Measurements from ENCODE around the gene ALDH3B2. TPM values are rescaled to one million over a fixed set of nuclear protein-coding genes. Genes with fewer than 3 reads are reported as not detected.
"Not testable (repeated sequence)": the region's sequence is repeated elsewhere in the genome, so short reads cannot be mapped to it uniquely, and the experiment has no call there.

The ALDH3B2 gene
- total RNA-seq, 2 experiments from 2014 or later: not detected

- ChIA-PET CTCF (no interaction called here), POLR2A (no interaction called here)
- H3K4me1 ChIP-seq (ENCODE audit: insufficient read depth, low read length): no peaks in the 10 kb centered on the region
- Mint-ChIP-seq H3K36me3 (ENCODE audit: low read depth) (no peaks in the 10 kb centered on the region), H3K27ac (no peak overlapping the region), H3K4me1 (ENCODE audit: low read depth) (no peaks in the 10 kb centered on the region), H3K27me3 (peaks cover 33% of the 10 kb centered on the region), H3K4me3 (no peak overlapping the region), H3K9me3 (no peaks in the 10 kb centered on the region)
- H3K27me3 ChIP-seq (ENCODE audit: control insufficient read depth in 1 of 2, insufficient read depth in 2 of 2, low read length in 2 of 2): peaks cover 3 to 18% of the 10 kb centered on the region in 2 experiments
- no peaks in the 10 kb centered on the region for H3K36me3 ChIP-seq (ENCODE audit: insufficient read depth, low read length)
- TF ChIP-seq, protein P1, sequence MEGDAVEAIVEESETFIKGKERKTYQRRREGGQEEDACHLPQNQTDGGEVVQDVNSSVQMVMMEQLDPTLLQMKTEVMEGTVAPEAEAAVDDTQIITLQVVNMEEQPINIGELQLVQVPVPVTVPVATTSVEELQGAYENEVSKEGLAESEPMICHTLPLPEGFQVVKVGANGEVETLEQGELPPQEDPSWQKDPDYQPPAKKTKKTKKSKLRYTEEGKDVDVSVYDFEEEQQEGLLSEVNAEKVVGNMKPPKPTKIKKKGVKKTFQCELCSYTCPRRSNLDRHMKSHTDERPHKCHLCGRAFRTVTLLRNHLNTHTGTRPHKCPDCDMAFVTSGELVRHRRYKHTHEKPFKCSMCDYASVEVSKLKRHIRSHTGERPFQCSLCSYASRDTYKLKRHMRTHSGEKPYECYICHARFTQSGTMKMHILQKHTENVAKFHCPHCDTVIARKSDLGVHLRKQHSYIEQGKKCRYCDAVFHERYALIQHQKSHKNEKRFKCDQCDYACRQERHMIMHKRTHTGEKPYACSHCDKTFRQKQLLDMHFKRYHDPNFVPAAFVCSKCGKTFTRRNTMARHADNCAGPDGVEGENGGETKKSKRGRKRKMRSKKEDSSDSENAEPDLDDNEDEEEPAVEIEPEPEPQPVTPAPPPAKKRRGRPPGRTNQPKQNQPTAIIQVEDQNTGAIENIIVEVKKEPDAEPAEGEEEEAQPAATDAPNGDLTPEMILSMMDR (IDR thresholded peaks at IDR 0.05): no peak
- no peak overlapping the region for H3K4me3 ChIP-seq (ENCODE audit: low read length)
- intact Hi-C loops (cut with DNase I, micrococcal nuclease): no loop called here
- no peak for ATAC-seq (ENCODE audit: poor library complexity)
- H3K27ac ChIP-seq (ENCODE audit: low read depth in 1 of 2, low read length in 2 of 2): no peak overlapping the region
- H3K9me3 ChIP-seq (ENCODE audit: control insufficient read depth in 1 of 2, insufficient read depth in 1 of 2, low read length in 2 of 2): no peaks in the 10 kb centered on the region
- DNase-seq: no peak
Observed at GRCh38 chr11:67687986-67688385, 13.6 kb upstream of the ALDH3B2 start.

DNA sequence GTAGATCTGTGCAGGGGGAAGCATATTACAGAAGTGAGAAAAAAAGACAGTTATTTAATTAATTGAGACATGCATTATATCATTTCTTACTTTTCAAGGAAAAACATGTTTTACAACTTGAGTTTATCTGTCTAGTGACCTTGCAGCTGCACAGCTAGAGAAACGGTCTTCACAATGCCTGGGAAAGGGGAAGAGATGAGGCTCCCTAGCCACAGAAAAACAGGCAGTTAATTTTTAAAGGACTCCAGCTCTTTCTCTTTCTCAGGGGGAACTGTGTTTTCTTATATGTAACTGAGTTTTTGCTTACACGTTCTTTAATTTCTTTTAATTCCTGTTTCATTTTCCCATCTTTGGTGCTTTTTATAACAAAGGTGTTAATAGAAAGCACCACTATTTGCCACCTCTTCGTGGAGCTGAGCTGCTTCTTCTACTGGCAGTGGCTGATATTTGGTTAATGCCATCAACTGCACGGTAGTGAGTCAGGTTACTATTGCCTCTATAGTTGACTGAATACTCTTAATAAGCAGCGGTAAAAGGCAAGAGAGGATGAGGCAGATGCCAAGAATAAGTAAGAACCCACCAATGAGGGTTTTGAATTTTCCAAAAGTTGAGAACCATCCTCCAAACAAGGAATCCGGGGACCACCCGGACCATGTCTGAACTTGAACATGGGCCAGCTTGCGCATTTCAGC lies 11.4 kb upstream of the ALDH3B2 start:
- H3K4me3 Mint-ChIP-seq, H3K9me3 Mint-ChIP-seq: not testable (repeated sequence)

GRCh38 chr11:67682126-67683034 lies 8.0 kb upstream of the ALDH3B2 start:
- H3K27me3 ChIP-seq (ENCODE audit: control insufficient read depth in 1 of 2, insufficient read depth in 2 of 2, low read length in 2 of 2); H3K4me1 ChIP-seq (ENCODE audit: insufficient read depth, low read length); ATAC-seq (ENCODE audit: poor library complexity); H3K27ac Mint-ChIP-seq; intact Hi-C loops (cut with DNase I, micrococcal nuclease); H3K27ac ChIP-seq (ENCODE audit: low read depth in 1 of 2, low read length in 2 of 2); POLR2A ChIA-PET; H3K4me3 ChIP-seq (ENCODE audit: low read length); H3K36me3 Mint-ChIP-seq (ENCODE audit: low read depth); H3K4me3 Mint-ChIP-seq; DNase-seq; H3K9me3 ChIP-seq (ENCODE audit: control insufficient read depth in 1 of 2, insufficient read depth in 1 of 2, low read length in 2 of 2); H3K4me1 Mint-ChIP-seq (ENCODE audit: low read depth); H3K9me3 Mint-ChIP-seq; H3K36me3 ChIP-seq (ENCODE audit: insufficient read depth, low read length); CTCF ChIA-PET: not testable (repeated sequence)
- peaks cover 11% of the 10 kb centered on the region for H3K27me3 Mint-ChIP-seq

More for the DNA sequence above, 11.4 kb upstream of the ALDH3B2 start:
- H3K4me1 Mint-ChIP-seq (ENCODE audit: low read depth); H3K9me3 ChIP-seq (ENCODE audit: control insufficient read depth in 1 of 2, insufficient read depth in 1 of 2, low read length in 2 of 2); H3K36me3 ChIP-seq (ENCODE audit: insufficient read depth, low read length); DNase-seq; H3K4me1 ChIP-seq (ENCODE audit: insufficient read depth, low read length); ATAC-seq (ENCODE audit: poor library complexity); H3K36me3 Mint-ChIP-seq (ENCODE audit: low read depth); POLR2A ChIA-PET; H3K27ac Mint-ChIP-seq; intact Hi-C loops (cut with DNase I, micrococcal nuclease); H3K27ac ChIP-seq (ENCODE audit: low read depth in 1 of 2, low read length in 2 of 2); H3K4me3 ChIP-seq (ENCODE audit: low read length): not testable (repeated sequence)
- CTCF ChIA-PET: interaction anchor here (0.7 kb wide), 1 partner anchor 34 kb away, joined by 3 read pairs; no protein-coding TSS in a partner anchor
- peaks cover 28% of the 10 kb centered on the region for H3K27me3 Mint-ChIP-seq
- H3K27me3 ChIP-seq (ENCODE audit: control insufficient read depth in 1 of 2, insufficient read depth in 2 of 2, low read length in 2 of 2): peaks cover 3 to 18% of the 10 kb centered on the region in 2 experiments
